Fibroblast of lung (primary cell): ENCODE measurements around the gene ITK. TPM values are rescaled to one million over a fixed set of nuclear protein-coding genes. Genes with fewer than 3 reads are reported as not detected.

Source experiments
- DNase-seq, 2 donors: peaks; one replicate each; pipeline versions ENCODE4 v3.0.0 to v3.0.0-alpha.2; 2010; ENCODE audit warnings: low read depth in 2 of 2
- H2AFZ ChIP-seq: 2 replicates; pipeline ENCODE4 v1.5.1; 2012; ENCODE audit warnings: low read length, control low read depth, inconsistent platforms
- H3K27ac ChIP-seq: 2 replicates; pipeline ENCODE4 v1.5.1; 2011; ENCODE audit warnings: low read length, control low read depth; ENCODE audit not compliant: insufficient read depth
- H3K27me3 ChIP-seq: 2 replicates; pipeline ENCODE4 v1.5.1; 2011; ENCODE audit warnings: mild to moderate bottlenecking, low read length; ENCODE audit not compliant: control insufficient read depth, insufficient read depth
- H3K36me3 ChIP-seq: 2 replicates; pipeline ENCODE4 v1.5.1; 2011; ENCODE audit warnings: low read length; ENCODE audit not compliant: control insufficient read depth, insufficient read depth
- H3K4me1 ChIP-seq: 2 replicates; pipeline ENCODE4 v1.5.1; 2011; ENCODE audit warnings: low read length; ENCODE audit not compliant: control insufficient read depth, insufficient read depth; ENCODE audit errors: extremely low read depth
- H3K4me2 ChIP-seq: 2 replicates; pipeline ENCODE4 v1.5.1; 2011; ENCODE audit warnings: low read length, control low read depth; ENCODE audit not compliant: insufficient read depth; ENCODE audit errors: extremely low read depth
- H3K4me3 ChIP-seq, 4 experiments: fragments of 200-600 bp in 1 of 4; sonication (generic) in 1 of 4; replicated peaks in 1 of 4; 2 replicates each; pipeline ENCODE4 v1.5.1; 2011 to 2016; ENCODE audit warnings: low read length in 4 of 4, low read depth in 3 of 4, mild to moderate bottlenecking in 3 of 4, control low read depth in 2 of 4, inconsistent platforms in 1 of 4, mixed read lengths in 1 of 4; ENCODE audit not compliant: insufficient read depth in 1 of 4; ENCODE audit errors: control extremely low read depth in 1 of 4
- H3K79me2 ChIP-seq: 2 replicates; pipeline ENCODE4 v1.5.1; 2012; ENCODE audit warnings: mild to moderate bottlenecking, low read length, inconsistent platforms; ENCODE audit not compliant: control insufficient read depth, insufficient read depth
- H3K9ac ChIP-seq: 2 replicates; pipeline ENCODE4 v1.5.1; 2011; ENCODE audit warnings: mild to moderate bottlenecking, low read length, control low read depth; ENCODE audit not compliant: insufficient read depth
- H3K9me3 ChIP-seq: 2 replicates; pipeline ENCODE4 v1.5.1; 2012; ENCODE audit warnings: low read depth, low read length; ENCODE audit not compliant: control insufficient read depth, insufficient read depth
- H4K20me1 ChIP-seq: 2 replicates; pipeline ENCODE4 v1.5.1; 2011; ENCODE audit warnings: low read length; ENCODE audit not compliant: control insufficient read depth, insufficient read depth; ENCODE audit errors: extremely low read depth
- CTCF ChIP-seq, 2 donors: IDR thresholded peaks in 1 of 2; conservative IDR thresholded peaks in 1 of 2; 1 replicate in 1 of 2; 2 replicates in 1 of 2; pipeline ENCODE4 v1.5.1; 2011 to 2012; ENCODE audit warnings: low read length in 2 of 2, control low read depth in 1 of 2, inconsistent platforms in 1 of 2, low read depth in 1 of 2, mild to moderate bottlenecking in 1 of 2
- EZH2 ChIP-seq: IDR thresholded peaks from 2 replicates; pipeline ENCODE4 v1.5.1; 2012; ENCODE audit warnings: low read length, control low read depth, mild to moderate bottlenecking; ENCODE audit errors: missing control alignments
- polyA plus RNA-seq, 2 donors: library from polyadenylated mRNA; depleted of rRNA in 1 of 2; stranded (reverse) in 1 of 2; unstranded in 1 of 2; fragments of >200 nt; gene quantifications; 2 replicates each; pipeline ENCODE4 v1.2.1, GENCODE V29; 2011 to 2012; ENCODE audit warnings: missing spikeins in 1 of 2
- total RNA-seq: library from RNA; depleted of rRNA; stranded (reverse); fragments of >200 nt; gene quantifications from 2 replicates; pipeline ENCODE4 v1.2.1, GENCODE V29; 2014

Gene ITK
- total and polyA plus RNA-seq, 2 donors (not counting 1 experiment from before 2014, with no cell fraction given): 0.17 TPM; not detected in 1

DNA sequence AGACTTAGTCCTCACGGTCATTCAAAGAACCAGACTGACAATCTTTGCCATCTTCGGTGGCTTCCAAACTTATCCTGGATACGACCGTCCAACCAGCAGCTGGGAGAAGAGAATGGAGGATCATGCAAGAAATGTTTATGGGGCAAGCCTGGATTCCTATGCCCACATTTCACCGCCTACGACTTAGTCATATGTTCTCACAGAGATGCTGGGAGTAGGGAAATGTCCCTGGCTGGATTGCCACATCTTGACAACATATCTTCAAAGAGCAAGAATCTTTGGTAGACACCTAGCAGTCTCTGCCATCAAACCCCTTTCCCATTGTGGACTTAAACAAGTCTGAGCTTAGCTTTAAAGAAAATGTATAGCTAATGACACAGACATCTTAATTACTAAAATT lies 42.9 kb upstream of the ITK start:
- no peaks in the 10 kb centered on the region for H3K27me3 ChIP-seq
- H3K4me2 ChIP-seq: no peak overlapping the region
- H2AFZ ChIP-seq: no peak overlapping the region
- H3K36me3 ChIP-seq: no peaks in the 10 kb centered on the region
- no peak for DNase-seq
- TF ChIP-seq EZH2: no peak
- no peak for TF ChIP-seq CTCF (conservative IDR thresholded peaks at IDR 0.05 in 1 of 2, IDR thresholded peaks at IDR 0.05 in 1 of 2; ENCODE audit: low read depth in 1 of 2, low read length in 2 of 2)
- no peaks in the 10 kb centered on the region for H3K4me1 ChIP-seq
- peaks cover 27% of the 10 kb centered on the region for H3K79me2 ChIP-seq
- H3K4me3 ChIP-seq: no peak overlapping the region
- no peaks in the 10 kb centered on the region for H3K9me3 ChIP-seq
- no peak overlapping the region for H3K27ac ChIP-seq
- no peaks in the 10 kb centered on the region for H4K20me1 ChIP-seq
- no peak overlapping the region for H3K9ac ChIP-seq

DNA sequence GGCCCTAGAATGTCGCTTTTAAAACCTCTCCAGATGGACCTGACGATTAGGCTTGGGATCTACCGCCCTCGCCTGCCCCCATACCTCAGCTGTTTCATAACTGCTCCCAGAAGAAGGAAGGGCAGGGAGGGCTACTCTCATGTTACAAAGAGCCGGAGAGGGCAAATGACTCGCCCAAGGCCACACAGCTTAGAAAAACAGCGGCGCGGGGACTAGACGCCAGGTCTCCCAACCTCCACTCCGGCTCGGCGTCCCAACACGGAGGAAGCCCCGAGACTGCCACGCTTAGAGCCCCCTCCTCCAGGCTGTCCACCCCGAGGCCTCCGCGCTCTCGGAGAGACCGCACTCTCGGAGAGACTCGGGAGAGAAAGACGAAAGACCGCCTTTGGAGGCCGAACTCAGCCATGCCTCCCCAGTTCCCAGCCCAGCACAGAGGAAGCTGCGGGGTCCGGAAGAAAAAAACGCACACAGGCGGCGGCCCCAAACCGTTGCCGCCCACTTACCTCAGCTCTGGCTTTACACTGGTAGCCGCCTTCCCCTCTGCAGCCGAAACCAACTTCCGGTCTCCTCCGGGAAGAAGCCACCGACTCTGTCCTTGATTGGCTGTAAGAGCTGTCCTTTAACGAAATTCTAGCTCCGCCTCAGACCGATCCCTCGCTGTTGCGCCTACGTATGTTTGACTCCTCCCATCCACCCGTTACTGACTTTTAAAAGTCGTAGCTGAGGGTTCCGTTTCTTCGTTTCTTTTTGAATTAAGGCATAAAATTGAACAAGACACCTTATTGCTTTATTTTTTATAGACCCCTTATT lies 38.1 kb upstream of the ITK start, which contains the start of gene MED7:
Gene MED7, minus strand, starts transcription at position 549 of the 810 bp plus-strand sequence. CDS start 3,434 bp downstream, outside the sequence.
- H3K36me3 ChIP-seq: no peaks in the 10 kb centered on the region
- no peaks in the 10 kb centered on the region for H3K4me1 ChIP-seq
- no peaks in the 10 kb centered on the region for H4K20me1 ChIP-seq
- no peaks in the 10 kb centered on the region for H3K27me3 ChIP-seq
- peaks cover 27% of the 10 kb centered on the region for H3K79me2 ChIP-seq
- peak within 1 kb of the TSS; percentile 62 to 96 (median 74) for H3K4me3 ChIP-seq
- peak; percentile 100 for DNase-seq
- H3K9ac ChIP-seq: peak within 1 kb of the TSS; percentile 87
- no peaks in the 10 kb centered on the region for H3K9me3 ChIP-seq
- H3K27ac ChIP-seq: peak within 1 kb of the TSS; percentile 88
- H3K4me2 ChIP-seq: peak within 1 kb of the TSS; percentile 77
- H2AFZ ChIP-seq: peak within 1 kb of the TSS; percentile 86
- no peak for TF ChIP-seq EZH2
- TF ChIP-seq CTCF (conservative IDR thresholded peaks at IDR 0.05 in 1 of 2, IDR thresholded peaks at IDR 0.05 in 1 of 2; ENCODE audit: low read depth in 1 of 2, low read length in 2 of 2): no peak

DNA sequence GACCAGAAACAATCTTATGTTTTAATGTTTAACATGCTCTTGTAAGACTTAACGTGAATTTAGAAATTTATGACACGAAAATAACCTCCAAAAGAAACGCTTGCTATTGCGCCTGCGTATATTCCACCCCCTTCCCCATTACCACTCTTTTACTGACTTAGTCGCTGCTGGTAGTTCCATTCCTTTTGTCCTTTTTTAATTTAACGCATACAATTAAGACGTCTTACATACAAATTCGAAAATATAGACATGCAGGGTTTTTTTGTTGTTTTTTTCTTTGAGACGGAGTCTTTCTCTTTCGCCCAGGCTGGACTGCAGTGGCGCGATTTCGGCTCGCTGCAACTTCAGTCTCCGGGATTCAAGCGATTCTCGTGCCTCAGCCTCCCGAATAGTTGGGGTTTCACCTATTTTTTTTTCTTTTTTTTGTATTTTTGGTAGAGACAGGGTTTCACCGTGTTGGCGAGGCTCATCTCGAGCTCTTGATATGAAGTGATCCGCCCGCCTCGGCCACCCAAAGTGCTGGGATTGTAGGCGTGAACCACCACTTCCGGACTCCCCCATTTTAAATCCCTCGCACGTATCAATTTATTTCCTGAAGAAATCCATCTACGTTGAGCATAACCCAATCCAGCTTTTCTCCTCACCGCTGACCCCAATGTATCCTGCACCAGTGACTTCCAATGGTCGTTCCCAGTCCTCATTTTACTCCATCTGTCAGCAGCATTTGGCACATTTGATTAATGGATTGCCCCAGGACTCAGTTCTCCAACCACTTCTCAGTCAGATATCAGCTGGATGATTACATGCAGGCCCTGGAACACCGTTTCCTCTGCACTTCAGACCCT lies 37.3 kb upstream of the ITK start:
- H3K27me3 ChIP-seq: no peaks in the 10 kb centered on the region
- H4K20me1 ChIP-seq: no peaks in the 10 kb centered on the region
- H3K79me2 ChIP-seq: peaks cover 27% of the 10 kb centered on the region
- H3K9me3 ChIP-seq: no peaks in the 10 kb centered on the region
- H3K27ac ChIP-seq: peak overlapping the region; percentile 88
- H3K4me1 ChIP-seq: no peaks in the 10 kb centered on the region
- peak in 1 of 2 donors; percentile 21 for DNase-seq
- peak overlapping the region; percentile 71 for H3K4me2 ChIP-seq
- peak overlapping the region; percentile 52 to 96 (median 67) for H3K4me3 ChIP-seq
- H3K9ac ChIP-seq: peak overlapping the region; percentile 41
- peak overlapping the region; percentile 86 for H2AFZ ChIP-seq
- no peaks in the 10 kb centered on the region for H3K36me3 ChIP-seq
- no peak for TF ChIP-seq CTCF (conservative IDR thresholded peaks at IDR 0.05 in 1 of 2, IDR thresholded peaks at IDR 0.05 in 1 of 2; ENCODE audit: low read depth in 1 of 2, low read length in 2 of 2)
- no peak for TF ChIP-seq EZH2
